ENCODE data around the gene OOSP1. TPM values are rescaled to one million over a fixed set of nuclear protein-coding genes. Genes with fewer than 3 reads are reported as not detected.

The OOSP1 gene
- total and polyA plus RNA-seq, 3 donors from 2014 or later = 0.37 TPM; not detected in 2

DNA sequence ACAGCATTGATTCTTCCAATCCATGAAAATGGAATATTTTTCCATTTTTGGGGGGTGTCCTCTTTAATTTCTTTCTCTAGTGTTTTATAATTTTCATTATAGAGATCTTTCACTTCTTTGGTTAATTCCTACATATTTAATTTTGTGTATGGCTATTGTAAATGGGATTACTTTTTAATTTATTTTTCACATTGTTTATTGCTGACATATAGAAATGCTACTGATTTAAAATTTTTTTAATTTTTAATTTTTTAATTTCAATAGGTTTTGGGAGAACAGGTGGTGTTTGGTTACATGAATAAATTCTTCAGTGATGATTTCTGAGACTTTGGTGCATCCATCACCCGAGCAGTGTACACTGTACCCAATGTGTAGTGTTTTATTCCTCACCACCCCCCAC lies 52.2 kb downstream of the OOSP1 start:
- Histone ChIP-seq H3K9me3 (no peaks in the 10 kb centered on the region), H3K27me3 (no peaks in the 10 kb centered on the region), H3K4me3 (no peak overlapping the region), H3K36me3 (ENCODE audit: low read depth, missing control alignments) (no peaks in the 10 kb centered on the region), H3K27ac (no peak overlapping the region), H3K4me1 (no peaks in the 10 kb centered on the region)
- WGBS, 2 donors = 83 to 88% methylated on average over 1 of the region's 1 CpG
- TF ChIP-seq, protein P1, sequence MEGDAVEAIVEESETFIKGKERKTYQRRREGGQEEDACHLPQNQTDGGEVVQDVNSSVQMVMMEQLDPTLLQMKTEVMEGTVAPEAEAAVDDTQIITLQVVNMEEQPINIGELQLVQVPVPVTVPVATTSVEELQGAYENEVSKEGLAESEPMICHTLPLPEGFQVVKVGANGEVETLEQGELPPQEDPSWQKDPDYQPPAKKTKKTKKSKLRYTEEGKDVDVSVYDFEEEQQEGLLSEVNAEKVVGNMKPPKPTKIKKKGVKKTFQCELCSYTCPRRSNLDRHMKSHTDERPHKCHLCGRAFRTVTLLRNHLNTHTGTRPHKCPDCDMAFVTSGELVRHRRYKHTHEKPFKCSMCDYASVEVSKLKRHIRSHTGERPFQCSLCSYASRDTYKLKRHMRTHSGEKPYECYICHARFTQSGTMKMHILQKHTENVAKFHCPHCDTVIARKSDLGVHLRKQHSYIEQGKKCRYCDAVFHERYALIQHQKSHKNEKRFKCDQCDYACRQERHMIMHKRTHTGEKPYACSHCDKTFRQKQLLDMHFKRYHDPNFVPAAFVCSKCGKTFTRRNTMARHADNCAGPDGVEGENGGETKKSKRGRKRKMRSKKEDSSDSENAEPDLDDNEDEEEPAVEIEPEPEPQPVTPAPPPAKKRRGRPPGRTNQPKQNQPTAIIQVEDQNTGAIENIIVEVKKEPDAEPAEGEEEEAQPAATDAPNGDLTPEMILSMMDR (IDR thresholded peaks at IDR 0.05) = no peak
- TF ChIP-seq POLR2A (IDR thresholded peaks at IDR 0.05) = no peak
- no peak for DNase-seq
- intact Hi-C loops (cut with DNase I; ENCODE audit: low total_unique reads) = no loop called here

GRCh38 chr11:59992425-59992824 lies 54.2 kb downstream of the OOSP1 start:
- H3K27me3 ChIP-seq = no peaks in the 10 kb centered on the region
- H3K4me3 ChIP-seq = no peak overlapping the region
- TF ChIP-seq POLR2A (IDR thresholded peaks at IDR 0.05) = no peak
- TF ChIP-seq, protein P1 (IDR thresholded peaks at IDR 0.05) = no peak
- DNase-seq = no peak
- H3K9me3 ChIP-seq = no peaks in the 10 kb centered on the region
- H3K27ac ChIP-seq = no peak overlapping the region
- intact Hi-C loops (cut with DNase I; ENCODE audit: low total_unique reads) = no loop called here
- H3K36me3 ChIP-seq (ENCODE audit: low read depth, missing control alignments) = no peaks in the 10 kb centered on the region
- H3K4me1 ChIP-seq = no peaks in the 10 kb centered on the region
- 82 to 87% methylated on average over 5 of the region's 5 CpGs for WGBS, 2 donors

DNA sequence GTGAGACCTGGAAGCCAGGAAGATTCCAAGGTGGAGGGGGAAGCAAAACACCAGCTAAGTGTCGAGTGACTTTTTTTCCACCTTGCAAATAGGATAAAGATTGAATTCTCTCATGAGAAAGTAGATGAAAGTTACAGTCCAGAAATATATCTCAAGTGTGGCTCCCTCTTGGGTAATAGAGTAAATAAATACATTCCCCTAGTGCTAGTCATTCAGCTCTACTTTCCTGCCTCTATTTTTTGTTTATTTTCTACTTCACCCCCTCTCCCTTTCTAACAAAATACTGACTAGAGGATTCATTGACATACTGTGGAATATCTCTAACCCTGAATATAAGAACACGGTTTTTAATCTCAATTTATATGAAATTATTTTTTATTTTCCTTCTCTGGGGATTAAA lies 59.6 kb downstream of the OOSP1 start:
- H3K9me3 ChIP-seq = no peaks in the 10 kb centered on the region
- H3K27ac ChIP-seq = no peak overlapping the region
- H3K27me3 ChIP-seq = no peaks in the 10 kb centered on the region
- no peak for DNase-seq
- H3K4me1 ChIP-seq = no peaks in the 10 kb centered on the region
- H3K36me3 ChIP-seq (ENCODE audit: low read depth, missing control alignments) = no peaks in the 10 kb centered on the region
- WGBS, 2 donors = 72 to 88% methylated on average over 2 of the region's 2 CpGs
- no peak for TF ChIP-seq POLR2A (IDR thresholded peaks at IDR 0.05)
- TF ChIP-seq, protein P1 (IDR thresholded peaks at IDR 0.05) = no peak
- intact Hi-C loops (cut with DNase I; ENCODE audit: low total_unique reads) = no loop called here
- H3K4me3 ChIP-seq = no peak overlapping the region

GRCh38 chr11:59999691-60000090 lies 61.5 kb downstream of the OOSP1 start:
- intact Hi-C loops (cut with DNase I; ENCODE audit: low total_unique reads) = no loop called here
- WGBS, 2 donors = 76 to 77% methylated on average over 4 of the region's 4 CpGs
- Histone ChIP-seq H3K4me1 (no peaks in the 10 kb centered on the region), H3K36me3 (ENCODE audit: low read depth, missing control alignments) (no peaks in the 10 kb centered on the region), H3K9me3 (no peaks in the 10 kb centered on the region), H3K4me3 (no peak overlapping the region), H3K27ac (no peak overlapping the region), H3K27me3 (no peaks in the 10 kb centered on the region)
- DNase-seq = no peak
- no peak for TF ChIP-seq POLR2A (IDR thresholded peaks at IDR 0.05)
- TF ChIP-seq, protein P1 (IDR thresholded peaks at IDR 0.05) = no peak

DNA sequence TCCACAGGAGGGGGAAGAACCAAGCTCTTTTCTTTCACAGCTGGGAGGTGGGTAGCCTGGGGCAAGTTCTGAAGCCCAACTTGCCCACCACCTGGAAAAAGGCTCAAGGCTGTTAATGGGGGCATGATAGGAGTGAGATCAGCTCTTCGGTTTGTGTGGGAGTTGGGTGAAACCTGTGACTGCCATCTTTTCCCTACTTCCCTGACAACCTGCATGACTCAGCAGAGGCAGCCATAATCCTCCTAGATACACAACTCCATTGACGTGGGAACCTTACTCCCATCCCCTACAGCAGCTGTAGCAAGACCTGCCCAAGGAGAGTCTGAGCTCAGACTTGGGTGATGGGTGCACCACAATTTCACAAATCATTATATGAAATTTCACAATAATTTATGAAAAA lies 65.5 kb downstream of the OOSP1 start:
- Histone ChIP-seq H3K4me3 (no peak overlapping the region), H3K27me3 (no peaks in the 10 kb centered on the region), H3K4me1 (no peaks in the 10 kb centered on the region), H3K27ac (no peak overlapping the region), H3K36me3 (ENCODE audit: low read depth, missing control alignments) (no peaks in the 10 kb centered on the region), H3K9me3 (no peaks in the 10 kb centered on the region)
- DNase-seq = no peak
- no peak for TF ChIP-seq POLR2A (IDR thresholded peaks at IDR 0.05)
- TF ChIP-seq, protein P1 (IDR thresholded peaks at IDR 0.05) = no peak
- intact Hi-C loops (cut with DNase I; ENCODE audit: low total_unique reads) = no loop called here
- WGBS, 2 donors = 78 to 83% methylated on average over 2 of the region's 2 CpGs

Measured in testis (tissue), 3 donors.